Inferior parietal cortex (tissue), 1 donor: Measurements from ENCODE around the gene GNA14.
"Not testable (repeated sequence)": the region's sequence is repeated elsewhere in the genome, so short reads cannot be mapped to it uniquely, and the experiment has no call there.

Source experiments
- DNase-seq: peaks from one replicate; pipeline ENCODE4 v3.0.0-alpha.2; 2016; ENCODE audit errors: extremely low spot score

The GNA14 gene

GRCh38 chr9:77449240-77450084, 198.7 kb downstream of the GNA14 start:
- no peak for DNase-seq

GRCh38 chr9:77447646-77448045, 200.5 kb downstream of the GNA14 start:
- DNase-seq, result no peak

- DNase-seq, result no peak
Measured at GRCh38 chr9:77442436-77442835, 205.7 kb downstream of the GNA14 start.

- not testable (repeated sequence) for DNase-seq
Measured at GRCh38 chr9:77441124-77441523, 207.0 kb downstream of the GNA14 start.

GRCh38 chr9:77440057-77440456, 208.1 kb downstream of the GNA14 start:
- no peak for DNase-seq

GRCh38 chr9:77438653-77439052, 209.5 kb downstream of the GNA14 start:
- DNase-seq, result no peak

- no peak for DNase-seq
Measured at GRCh38 chr9:77435688-77436087, 212.4 kb downstream of the GNA14 start.

GRCh38 chr9:77435277-77435676, 212.8 kb downstream of the GNA14 start:
- DNase-seq, result no peak

- peak; percentile 77 for DNase-seq
Measured at GRCh38 chr9:77433675-77434445, 214.3 kb downstream of the GNA14 start.

- no peak for DNase-seq
Measured at GRCh38 chr9:77432053-77432452, 216.1 kb downstream of the GNA14 start.

GRCh38 chr9:77429928-77430327, 218.2 kb downstream of the GNA14 start:
- no peak for DNase-seq

- no peak for DNase-seq
Measured at GRCh38 chr9:77427256-77427927, 220.7 kb downstream of the GNA14 start.

- DNase-seq, result no peak
Measured at GRCh38 chr9:77426712-77427111, 221.4 kb downstream of the GNA14 start.

GRCh38 chr9:77424993-77425392, 223.1 kb downstream of the GNA14 start:
- DNase-seq, result no peak

- no peak for DNase-seq
Measured at GRCh38 chr9:77423841-77424240, 224.3 kb downstream of the GNA14 start.

GRCh38 chr9:77422969-77423368, 225.2 kb downstream of the GNA14 start:
- DNase-seq, result no peak

GRCh38 chr9:77421506-77422265, 226.4 kb downstream of the GNA14 start:
- DNase-seq, result no peak

- DNase-seq, result no peak
Measured at GRCh38 chr9:77420641-77421040, 227.5 kb downstream of the GNA14 start.

- no peak for DNase-seq
Measured at GRCh38 chr9:77418226-77418625, 229.9 kb downstream of the GNA14 start.

- DNase-seq, result no peak
Measured at GRCh38 chr9:77417566-77417965, 230.6 kb downstream of the GNA14 start.

GRCh38 chr9:77408521-77408920, 239.6 kb downstream of the GNA14 start:
- not testable (repeated sequence) for DNase-seq

- DNase-seq, result no peak
Measured at GRCh38 chr9:77403239-77403638, 244.9 kb downstream of the GNA14 start.
